GM06990 (cell line): Measurements from ENCODE around the gene TMEM62.

Experiments used
- DNase-seq: peaks from one replicate; pipeline ENCODE4 v3.0.0-alpha.2; 2011; ENCODE audit not compliant: insufficient read length; ENCODE audit errors: extremely low read depth
- H3K27me3 ChIP-seq: replicated peaks from 2 replicates; pipeline ENCODE4 v1.6.0; 2011; ENCODE audit warnings: low read length; ENCODE audit not compliant: control insufficient read depth, insufficient read depth
- H3K36me3 ChIP-seq: 2 replicates; pipeline ENCODE4 v1.5.1; 2011; ENCODE audit warnings: low read length; ENCODE audit not compliant: control insufficient read depth, insufficient read depth
- H3K4me3 ChIP-seq: replicated peaks from 2 replicates; pipeline ENCODE4 v1.5.1; 2011; ENCODE audit warnings: low read depth, mild to moderate bottlenecking, control low read depth, low read length
- CTCF ChIP-seq: IDR thresholded peaks from 2 replicates; pipeline ENCODE4 v1.5.1; 2011; ENCODE audit warnings: low read length, control low read depth, mild to moderate bottlenecking, inconsistent platforms; ENCODE audit not compliant: insufficient read depth, poor library complexity, severe bottlenecking

The TMEM62 gene

DNA sequence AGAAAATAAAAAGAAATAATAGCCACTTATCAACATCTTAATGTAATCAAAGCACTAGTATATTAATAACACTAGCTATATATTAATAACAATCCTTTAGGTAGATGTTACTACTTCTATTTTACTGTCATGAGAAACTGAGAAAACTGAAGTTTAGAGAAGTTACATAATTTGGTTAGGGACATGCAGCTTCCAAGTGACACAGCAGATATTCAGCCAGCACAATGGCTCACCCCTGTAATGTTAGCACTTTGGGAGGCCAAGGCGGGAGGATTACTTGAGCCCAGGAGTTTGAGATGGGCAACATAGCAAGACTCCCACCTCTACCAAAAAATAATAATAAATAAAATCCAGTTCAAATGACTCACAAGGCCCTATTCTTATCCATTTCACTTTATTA is 25.6 kb upstream of the TMEM62 start:
- no peak for DNase-seq
- peaks cover 1% of the 10 kb centered on the region for H3K36me3 ChIP-seq
- TF ChIP-seq CTCF: no peak
- no peak overlapping the region for H3K4me3 ChIP-seq
- no peaks in the 10 kb centered on the region for H3K27me3 ChIP-seq

DNA sequence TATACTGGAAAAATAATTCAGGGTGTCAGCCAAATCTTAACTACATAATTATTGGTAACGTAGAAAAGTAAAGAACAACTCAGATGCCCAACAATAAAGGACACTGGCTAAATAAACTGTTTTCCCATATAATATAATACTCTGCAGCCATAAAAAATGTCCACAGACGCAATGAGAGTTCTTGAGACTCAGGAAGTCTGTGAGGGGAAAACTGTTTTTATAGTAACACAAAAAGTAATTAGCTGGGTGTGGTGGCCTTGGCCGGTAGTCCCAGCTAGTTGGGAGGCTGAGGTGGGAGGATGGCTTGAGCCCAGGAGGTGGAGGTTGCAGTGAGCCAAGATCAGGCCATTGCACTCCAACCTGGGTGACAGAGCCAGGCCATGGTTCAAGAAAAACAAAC is 22.0 kb upstream of the TMEM62 start:
- Histone ChIP-seq H3K27me3 (no peaks in the 10 kb centered on the region), H3K4me3 (no peak overlapping the region), H3K36me3 (no peaks in the 10 kb centered on the region)
- DNase-seq: no peak
- TF ChIP-seq CTCF: no peak

DNA sequence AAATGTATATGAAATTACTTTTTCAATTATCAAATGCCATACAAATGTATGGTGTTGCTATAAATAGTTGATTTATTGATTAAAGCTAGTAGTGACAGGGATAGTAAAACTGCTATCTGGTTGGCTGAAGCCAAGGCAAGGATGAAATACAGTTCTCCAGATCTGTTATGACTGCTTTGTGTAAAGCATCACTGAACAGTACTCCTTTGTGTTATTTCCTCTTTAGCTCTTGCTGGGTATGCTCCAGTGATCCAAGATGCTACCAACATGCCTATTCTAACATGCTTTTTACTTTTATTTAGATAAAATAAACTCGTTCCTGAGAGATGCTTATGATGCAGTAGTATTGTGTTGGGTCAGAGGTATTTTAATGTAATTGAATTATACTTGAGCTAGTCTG is 15.1 kb upstream of the TMEM62 start:
- Histone ChIP-seq H3K36me3 (no peaks in the 10 kb centered on the region), H3K4me3 (no peak overlapping the region), H3K27me3 (no peaks in the 10 kb centered on the region)
- DNase-seq: no peak
- TF ChIP-seq CTCF: no peak

DNA sequence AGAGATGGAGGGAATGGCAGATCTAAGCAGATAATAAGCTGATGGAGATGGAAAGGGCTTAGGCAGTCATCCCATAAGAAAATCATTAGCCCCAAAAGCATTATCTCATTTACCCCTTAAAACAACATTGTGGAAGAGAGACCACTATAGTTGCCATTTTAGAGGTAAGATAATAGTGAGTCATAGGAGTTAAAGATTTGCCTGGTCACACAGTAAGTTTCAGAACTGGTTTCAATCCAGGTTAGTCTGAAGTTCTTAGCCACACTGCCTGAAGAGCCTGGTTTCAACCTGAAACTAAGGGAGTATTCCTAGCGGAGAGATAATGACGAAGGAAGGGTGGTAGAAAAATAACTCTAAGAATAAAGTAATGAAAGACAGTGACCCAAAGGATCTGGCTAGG is 14.6 kb upstream of the TMEM62 start:
- DNase-seq: no peak
- no peaks in the 10 kb centered on the region for H3K27me3 ChIP-seq
- no peak for TF ChIP-seq CTCF

GRCh38 chr15:43121863-43122262 is 11.5 kb upstream of the TMEM62 start:
- no peak for TF ChIP-seq CTCF
- no peaks in the 10 kb centered on the region for H3K27me3 ChIP-seq
- H3K4me3 ChIP-seq: no peak overlapping the region
- no peaks in the 10 kb centered on the region for H3K36me3 ChIP-seq
- no peak for DNase-seq

More for the DNA sequence above, 14.6 kb upstream of the TMEM62 start:
- Histone ChIP-seq H3K4me3 (no peak overlapping the region), H3K36me3 (no peaks in the 10 kb centered on the region)

DNA sequence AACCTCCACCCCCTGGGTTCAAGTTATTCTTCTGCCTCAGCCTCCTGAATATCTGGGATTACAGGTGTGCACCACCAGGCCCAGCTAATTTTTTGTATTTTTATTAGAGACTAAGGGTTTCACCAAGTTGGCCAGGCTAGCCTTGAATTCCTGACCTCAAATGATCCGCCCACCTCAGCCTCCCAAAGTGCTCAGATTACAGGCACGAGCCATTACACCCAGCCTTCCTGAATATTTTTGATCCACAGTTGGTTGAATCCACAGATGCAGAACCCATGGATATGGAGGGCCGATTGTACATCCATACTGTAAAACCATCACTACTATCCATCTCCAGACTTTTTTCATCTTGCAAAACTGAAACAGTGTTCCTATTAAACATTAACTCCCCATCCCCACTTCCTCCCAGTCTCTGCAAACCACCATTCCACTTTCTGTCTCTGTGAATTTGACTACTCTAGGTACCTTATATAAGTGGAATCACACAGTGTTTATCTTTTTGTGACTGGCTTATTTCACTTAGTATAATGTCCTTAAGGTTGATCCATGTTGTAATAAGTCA is 8.2 kb upstream of the TMEM62 start:
- H3K4me3 ChIP-seq: no peak overlapping the region
- no peaks in the 10 kb centered on the region for H3K27me3 ChIP-seq
- no peak for TF ChIP-seq CTCF
- H3K36me3 ChIP-seq: no peaks in the 10 kb centered on the region
- no peak for DNase-seq
